H9 (cell line): Measurements from ENCODE around the gene CHMP4B. TPM values are rescaled to one million over a fixed set of nuclear protein-coding genes. Genes with fewer than 3 reads are reported as not detected.

Experiments
- DNase-seq: peaks from one replicate; pipeline ENCODE4 v3.0.0-alpha.2; 2017
- H2AFZ ChIP-seq: one replicate; pipeline ENCODE4 v1.6.1; 2013; ENCODE audit warnings: mild to moderate bottlenecking, low read length, control low read depth, moderate library complexity
- H2AK5ac ChIP-seq: 2 replicates; pipeline ENCODE4 v1.6.1; 2013; ENCODE audit warnings: low read length, control low read depth, mixed read lengths; ENCODE audit not compliant: insufficient read length
- H2BK120ac ChIP-seq: one replicate; pipeline ENCODE4 v1.6.1; 2013; ENCODE audit warnings: low read depth, mild to moderate bottlenecking, low read length, control low read depth, inconsistent platforms; ENCODE audit not compliant: poor library complexity, severe bottlenecking
- H2BK12ac ChIP-seq: 2 replicates; pipeline ENCODE4 v1.6.1; 2013; ENCODE audit warnings: low read length, control low read depth, mixed read lengths, low read depth; ENCODE audit not compliant: insufficient read length
- H2BK15ac ChIP-seq: 2 replicates; pipeline ENCODE4 v1.6.1; 2013; ENCODE audit warnings: low read depth, low read length, control low read depth
- H2BK20ac ChIP-seq: one replicate; pipeline ENCODE4 v1.6.1; 2013; ENCODE audit warnings: low read depth, mild to moderate bottlenecking, low read length, control low read depth, inconsistent platforms; ENCODE audit not compliant: poor library complexity, severe bottlenecking
- H2BK5ac ChIP-seq: 2 replicates; pipeline ENCODE4 v1.6.1; 2013; ENCODE audit warnings: low read length, control low read depth, mixed read lengths; ENCODE audit not compliant: insufficient read length
- H3K14ac ChIP-seq: 2 replicates; pipeline ENCODE4 v1.6.1; 2013; ENCODE audit warnings: low read length, control low read depth; ENCODE audit not compliant: insufficient read depth
- H3K18ac ChIP-seq: 2 replicates; pipeline ENCODE4 v1.6.1; 2013; ENCODE audit warnings: low read depth, mild to moderate bottlenecking, mixed read lengths, low read length, control low read depth; ENCODE audit not compliant: insufficient read length
- H3K23ac ChIP-seq: 2 replicates; pipeline ENCODE4 v1.6.1; 2013; ENCODE audit warnings: low read length, control low read depth, mixed read lengths, low read depth; ENCODE audit not compliant: insufficient read length
- H3K23me2 ChIP-seq: 2 replicates; pipeline ENCODE4 v1.6.1; 2013; ENCODE audit warnings: low read depth, mild to moderate bottlenecking, mixed read lengths, low read length, control low read depth; ENCODE audit not compliant: insufficient read length, poor library complexity, severe bottlenecking
- H3K27ac ChIP-seq: 2 replicates; pipeline ENCODE4 v1.5.1; 2013; ENCODE audit warnings: low read length, control low read depth, mixed read lengths, low read depth; ENCODE audit not compliant: insufficient read length
- H3K27me3 ChIP-seq: 2 replicates; pipeline ENCODE4 v1.6.1; 2013; ENCODE audit warnings: low read length, control low read depth, inconsistent platforms; ENCODE audit not compliant: insufficient read depth
- H3K4ac ChIP-seq: 2 replicates; pipeline ENCODE4 v1.6.1; 2013; ENCODE audit warnings: low read depth, mild to moderate bottlenecking, control low read depth, inconsistent platforms, low read length, moderate library complexity
- H3K4me1 ChIP-seq: 2 replicates; pipeline ENCODE4 v1.6.1; 2013; ENCODE audit warnings: low read length, control low read depth, inconsistent platforms; ENCODE audit not compliant: insufficient read depth
- H3K4me2 ChIP-seq: 2 replicates; pipeline ENCODE4 v1.6.1; 2013; ENCODE audit warnings: low read length, control low read depth, mixed read lengths; ENCODE audit not compliant: insufficient read length, insufficient read depth
- H3K56ac ChIP-seq: 2 replicates; pipeline ENCODE4 v1.6.1; 2013; ENCODE audit warnings: low read depth, mild to moderate bottlenecking, mixed read lengths, low read length, control low read depth; ENCODE audit not compliant: insufficient read length
- H3K79me1 ChIP-seq: 2 replicates; pipeline ENCODE4 v1.6.1; 2013; ENCODE audit warnings: low read depth, mild to moderate bottlenecking, moderate library complexity, low read length, control low read depth, inconsistent platforms; ENCODE audit not compliant: insufficient read depth, poor library complexity, severe bottlenecking
- H3K79me2 ChIP-seq: 2 replicates; pipeline ENCODE4 v1.6.1; 2013; ENCODE audit warnings: low read length, control low read depth, inconsistent platforms; ENCODE audit not compliant: insufficient read depth
- H3K9ac ChIP-seq: 2 replicates; pipeline ENCODE4 v1.6.1; 2013; ENCODE audit warnings: low read length, control low read depth, mixed read lengths; ENCODE audit not compliant: insufficient read length; ENCODE audit errors: extremely low read depth
- H3K9me3 ChIP-seq: one replicate; pipeline ENCODE4 v1.6.1; 2013; ENCODE audit warnings: low read depth, low read length, inconsistent platforms; ENCODE audit not compliant: control insufficient read depth
- H3T11ph ChIP-seq: one replicate; pipeline ENCODE4 v1.6.1; 2013; ENCODE audit warnings: mild to moderate bottlenecking, low read length, control low read depth, inconsistent platforms
- H4K20me1 ChIP-seq: one replicate; pipeline ENCODE4 v1.6.1; 2013; ENCODE audit not compliant: control insufficient read depth, insufficient read length, insufficient read depth
- H4K5ac ChIP-seq: 2 replicates; pipeline ENCODE4 v1.6.1; 2013; ENCODE audit warnings: low read depth, mild to moderate bottlenecking, mixed read lengths, low read length, control low read depth; ENCODE audit not compliant: insufficient read length
- H4K8ac ChIP-seq: replicated peaks from 2 replicates; pipeline ENCODE4 v1.6.1; 2013; ENCODE audit warnings: low read length, control low read depth, mixed read lengths, low read depth; ENCODE audit not compliant: insufficient read length
- H4K91ac ChIP-seq: 2 replicates; pipeline ENCODE4 v1.6.1; 2013; ENCODE audit warnings: low read depth, mild to moderate bottlenecking, moderate library complexity, mixed read lengths, low read length, control low read depth; ENCODE audit not compliant: insufficient read length
- H3K27ac Mint-ChIP-seq, 3 experiments: 2 replicates in 2 of 3; 3 replicates in 1 of 3; pipeline ENCODE4 v1.8.0; 2020 to 2021; ENCODE audit warnings: mixed read lengths in 3 of 3, mild to moderate bottlenecking in 1 of 3, moderate library complexity in 1 of 3
- H3K27me3 Mint-ChIP-seq: 2 replicates; pipeline ENCODE4 v1.8.0; 2021; ENCODE audit warnings: low read depth, mild to moderate bottlenecking, moderate library complexity, mixed read lengths
- H3K36me3 Mint-ChIP-seq, 3 experiments: 2 replicates in 2 of 3; 3 replicates in 1 of 3; pipeline ENCODE4 v1.8.0; 2020 to 2021; ENCODE audit warnings: low read depth in 3 of 3, mixed read lengths in 3 of 3; ENCODE audit not compliant: insufficient read depth in 1 of 3
- H3K4me1 Mint-ChIP-seq, 2 experiments: 2 replicates each; pipeline ENCODE4 v1.8.0; 2020; ENCODE audit warnings: mixed read lengths in 2 of 2
- H3K4me3 Mint-ChIP-seq, 2 experiments: 2 replicates in 1 of 2; 3 replicates in 1 of 2; pipeline ENCODE4 v1.8.0; 2020 to 2021; ENCODE audit warnings: mild to moderate bottlenecking in 2 of 2, mixed read lengths in 2 of 2, moderate library complexity in 1 of 2
- H3K9me3 Mint-ChIP-seq, 2 experiments: 2 replicates in 1 of 2; 3 replicates in 1 of 2; pipeline ENCODE4 v1.8.0; 2020; ENCODE audit warnings: mild to moderate bottlenecking in 2 of 2, mixed read lengths in 2 of 2, moderate library complexity in 1 of 2
- CTCF ChIP-seq: fragments of 200-600 bp; sonication (generic); conservative IDR thresholded peaks from 3 replicates; pipeline ENCODE4 v1.8.0; 2021; ENCODE audit warnings: antibody characterized with exemption, mild to moderate bottlenecking
- WGBS: extraction: QIAGEN DNeasy Blood & Tissue Kit; methylation state at CpG from one replicate; pipeline ENCODE4 v1.1.7; 2013; ENCODE audit warnings: missing lambda C conversion rate, low lambda C conversion rate, mixed read lengths; ENCODE audit not compliant: insufficient read length; ENCODE audit errors: extremely low coverage; 5-methylcytosine and 5-hydroxymethylcytosine counted together
- total RNA-seq: library from RNA; stranded (reverse); gene quantifications from 2 replicates; pipeline ENCODE4 v1.2.1, GENCODE V29; 2021

CHMP4B gene
- total RNA-seq, 1 experiment from 2014 or later = 94.9 TPM

GRCh38 chr20:33880396-33880795 is 69.2 kb downstream of the CHMP4B start:
- no CpG with 5 or more reads among the region's 4 CpGs for WGBS

More at GRCh38 chr20:33880396-33880795, 69.2 kb downstream of the CHMP4B start:
- H3K4me1 ChIP-seq = no peaks in the 10 kb centered on the region
- no peak overlapping the region for H3K27ac ChIP-seq
- H3K56ac ChIP-seq = no peak overlapping the region
- no peak overlapping the region for H2BK5ac ChIP-seq
- H2BK120ac ChIP-seq = no peak overlapping the region
- no peak overlapping the region for H2AK5ac ChIP-seq
- no peak overlapping the region for H3K4ac ChIP-seq
- H4K5ac ChIP-seq = no peak overlapping the region
- no peak overlapping the region for H2AFZ ChIP-seq
- H4K8ac ChIP-seq = no peak overlapping the region
- H2BK12ac ChIP-seq = no peak overlapping the region
- no peak overlapping the region for H3K9ac ChIP-seq
- H3K27me3 Mint-ChIP-seq = no peaks in the 10 kb centered on the region; the same call in none of the 2 replicates
- no peak overlapping the region for H3K4me2 ChIP-seq
- H4K20me1 ChIP-seq = no peaks in the 10 kb centered on the region
- no peaks in the 10 kb centered on the region for H3K27me3 ChIP-seq
- H3K36me3 Mint-ChIP-seq = peaks cover 0 to 8% (median 7%) of the 10 kb centered on the region in 3 experiments; a peak in 3 of 7 replicates
- no peaks in the 10 kb centered on the region for H3K79me2 ChIP-seq
- no peaks in the 10 kb centered on the region for H3K4me1 Mint-ChIP-seq
- no peak for DNase-seq
- no peak overlapping the region for H2BK15ac ChIP-seq
- no peaks in the 10 kb centered on the region for H3K9me3 ChIP-seq
- no peak overlapping the region for H2BK20ac ChIP-seq
- no peaks in the 10 kb centered on the region for H3K79me1 ChIP-seq
- H3K27ac Mint-ChIP-seq = no peak overlapping the region
- TF ChIP-seq CTCF = no peak
- H4K91ac ChIP-seq = no peak overlapping the region
- no peak overlapping the region for H3K23ac ChIP-seq
- H3T11ph ChIP-seq = no peak overlapping the region
- peaks cover 12 to 19% of the 10 kb centered on the region in 2 experiments; a peak in 4 of 5 replicates for H3K9me3 Mint-ChIP-seq
- H3K23me2 ChIP-seq = no peaks in the 10 kb centered on the region
- H3K14ac ChIP-seq = no peak overlapping the region
- H3K4me3 Mint-ChIP-seq = no peak overlapping the region
- H3K18ac ChIP-seq = no peak overlapping the region
